Fibroblast of peridontal ligament (primary cell): ENCODE results near the gene FARSB.

Experiments
- DNase-seq: peaks from one replicate; pipeline ENCODE4 v3.0.0-alpha.2; 2010; ENCODE audit errors: extremely low read depth

The FARSB gene

GRCh38 chr2:222561817-222562645, 93.9 kb downstream of the FARSB start:
- DNase-seq = peak; percentile 27

GRCh38 chr2:222561151-222561550, 94.7 kb downstream of the FARSB start:
- no peak for DNase-seq

DNA sequence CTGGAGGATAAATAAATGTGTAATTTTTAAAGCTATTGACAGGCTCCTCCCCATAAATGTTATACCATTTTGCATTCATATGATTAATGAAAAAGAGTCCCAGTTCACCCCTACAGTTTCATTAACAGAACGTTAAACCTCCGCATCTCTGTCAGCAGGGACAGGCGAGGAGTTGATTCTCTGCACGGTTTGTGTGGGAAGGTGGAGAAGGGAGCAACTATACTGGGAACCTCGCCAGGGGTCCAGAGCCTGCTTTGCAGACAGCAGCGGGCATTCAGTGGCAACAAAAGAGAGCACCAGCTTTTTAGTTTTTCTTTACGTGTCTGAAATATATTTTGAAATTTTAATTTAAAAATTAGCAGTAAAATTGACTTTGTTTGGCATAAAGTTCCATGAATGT, 101.4 kb downstream of the FARSB start:
- no peak for DNase-seq

- DNase-seq = peak; percentile 34
Observed at GRCh38 chr2:222548992-222549391, 106.9 kb downstream of the FARSB start.

GRCh38 chr2:222547083-222547482, 108.8 kb downstream of the FARSB start:
- no peak for DNase-seq

DNA sequence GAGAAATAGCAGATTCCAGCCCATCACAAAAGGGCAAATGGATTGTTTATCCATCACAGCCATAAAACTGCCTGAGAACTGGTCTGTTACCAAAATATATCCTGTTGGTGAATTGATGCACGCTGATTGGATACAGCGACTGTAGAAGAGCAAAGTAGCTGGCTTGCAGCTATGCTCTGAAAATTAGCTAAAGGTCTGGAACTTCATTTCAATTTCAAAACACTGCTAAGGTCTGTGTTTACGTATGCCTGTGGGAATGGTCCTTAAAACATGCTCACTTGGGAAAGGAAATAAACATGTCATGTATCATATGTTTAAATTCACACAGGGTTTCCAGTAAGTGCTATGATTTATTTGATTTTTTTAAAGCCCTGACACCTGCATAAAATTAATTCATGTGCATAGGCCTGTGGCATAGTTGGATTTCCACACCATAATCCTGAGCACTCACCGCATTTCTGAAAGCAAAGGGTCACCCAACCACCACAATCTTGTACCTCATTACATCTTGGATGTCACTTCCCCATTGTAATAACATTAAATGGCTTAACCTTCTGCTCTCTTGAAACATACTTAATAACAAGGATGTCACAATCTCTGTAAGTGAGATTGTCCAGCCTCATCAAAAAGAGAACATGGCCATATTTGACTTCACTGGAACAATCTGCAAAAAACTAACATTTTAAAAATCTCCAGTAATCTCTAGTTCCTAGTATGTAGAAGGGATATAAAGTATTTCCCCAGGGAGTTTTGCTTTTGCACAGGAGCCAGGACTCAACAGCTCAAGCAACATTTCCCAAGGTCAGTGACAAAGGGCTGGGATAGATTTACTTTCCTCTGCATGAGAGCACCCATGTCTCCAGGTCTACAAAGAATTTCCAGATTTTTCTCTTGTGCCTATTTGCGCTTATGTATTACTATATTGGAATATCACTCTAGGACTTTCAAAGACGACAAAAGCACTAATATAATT, 109.8 kb downstream of the FARSB start:
- no peak for DNase-seq

- no peak for DNase-seq
Observed at GRCh38 chr2:222544661-222545060, 111.2 kb downstream of the FARSB start.

DNA sequence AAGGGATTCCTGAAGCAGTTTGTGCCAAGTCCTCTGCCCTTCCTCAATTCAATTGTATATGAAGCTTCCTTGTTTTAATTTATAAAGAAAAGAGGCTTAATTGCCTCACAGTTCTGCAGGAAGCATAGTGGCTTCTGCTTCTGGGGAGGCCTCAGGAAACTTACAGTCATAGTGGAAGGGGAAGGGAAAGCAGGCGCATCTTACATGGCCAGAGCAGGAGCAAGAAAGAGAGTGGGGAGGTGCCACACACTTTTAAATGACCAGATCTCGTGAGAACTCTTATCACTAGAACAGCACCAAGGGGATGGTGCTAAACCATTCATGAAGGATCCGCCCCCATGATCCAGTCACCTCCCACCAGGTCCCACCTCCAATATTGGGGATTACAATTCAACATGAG, 117.4 kb downstream of the FARSB start:
- no peak for DNase-seq

- DNase-seq = no peak
Observed at GRCh38 chr2:222535477-222535876, 120.4 kb downstream of the FARSB start.

- no peak for DNase-seq
Observed at GRCh38 chr2:222532315-222532714, 123.6 kb downstream of the FARSB start.

DNA sequence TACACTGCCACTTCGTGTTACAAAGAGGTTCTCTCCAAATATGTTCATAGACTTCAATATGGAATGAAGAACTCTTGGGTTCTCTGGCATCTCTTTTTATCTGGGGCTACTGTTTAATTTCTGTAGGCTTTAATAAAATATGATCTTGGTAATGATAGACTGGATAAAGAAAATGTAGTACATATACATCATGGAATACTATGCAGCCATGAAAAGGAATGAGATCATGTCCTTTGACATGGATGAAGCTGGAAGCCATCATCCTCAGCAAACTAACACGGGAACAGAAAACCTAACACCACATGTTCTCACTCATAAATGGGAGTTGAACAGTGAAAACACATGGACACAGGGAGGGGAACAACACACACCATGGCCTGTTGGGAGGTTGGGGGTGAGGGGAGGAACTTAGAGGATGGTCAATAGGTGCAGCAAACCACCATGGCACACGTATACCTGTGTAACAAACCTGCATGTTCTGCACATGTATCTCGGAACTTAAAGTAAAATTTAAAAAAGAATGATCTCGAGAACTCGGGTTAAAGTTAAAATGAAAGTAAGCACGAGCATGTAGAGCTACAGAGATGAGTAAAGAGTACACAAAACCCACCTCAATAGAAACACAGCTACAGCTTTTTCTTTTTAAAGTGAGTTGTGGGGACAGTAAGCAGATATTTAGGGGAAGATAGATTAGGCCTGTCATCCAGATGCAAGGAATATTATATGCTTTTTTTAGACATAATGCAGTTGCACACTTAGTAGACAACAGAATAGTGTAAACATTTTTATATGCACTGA, 129.2 kb downstream of the FARSB start:
- DNase-seq = no peak

GRCh38 chr2:222525811-222526210, 130.1 kb downstream of the FARSB start:
- DNase-seq = no peak

GRCh38 chr2:222523783-222524544, 131.9 kb downstream of the FARSB start:
- no peak for DNase-seq

- DNase-seq = no peak
Observed at GRCh38 chr2:222522082-222522481, 133.8 kb downstream of the FARSB start.

GRCh38 chr2:222521099-222521498, 134.8 kb downstream of the FARSB start:
- DNase-seq = no peak
